Esophagus squamous epithelium (tissue), 4 donors: Measurements from ENCODE around the gene RSPH10B.

ENCODE experiments used
- CTCF ChIP-seq, 6 experiments: fragments of 450-650 bp in 4 of 6; fragments of 200-600 bp in 2 of 6; sonication (generic) in 2 of 6; IDR thresholded peaks; one replicate each; pipeline ENCODE4 v1.5.1; 2016 to 2019; ENCODE audit warnings: antibody characterized with exemption in 6 of 6, mild to moderate bottlenecking in 4 of 6, moderate library complexity in 4 of 6
- POLR2A ChIP-seq, 4 donors: fragments of 450-650 bp; IDR thresholded peaks; one replicate each; pipeline ENCODE4 v1.6.1; 2017; ENCODE audit warnings: antibody characterized with exemption in 4 of 4, mild to moderate bottlenecking in 4 of 4, moderate library complexity in 3 of 4

- no peak for TF ChIP-seq CTCF (IDR thresholded peaks at IDR 0.05)
- no peak for TF ChIP-seq POLR2A (IDR thresholded peaks at IDR 0.05)
Observed at GRCh38 chr7:6007386-6007785, 36.9 kb upstream of the RSPH10B start.
